H1 (cell line): ENCODE measurements around the gene SOCS6. TPM values are rescaled to one million over a fixed set of nuclear protein-coding genes. Genes with fewer than 3 reads are reported as not detected.
A peak's percentile ranks its signal among the peaks of the same experiment; 100 is the strongest.

Source experiments
- CTCF ChIA-PET: fragments of 300-600 bp; sonication (Branson Sonifier 250); formaldehyde crosslinking; loops from one replicate; lab custom pipeline; 2021; ENCODE audit not compliant: partially characterized antibody; lab: Charles Lee
- POLR2A ChIA-PET: fragments of 300-600 bp; sonication (Branson Sonifier 250); formaldehyde crosslinking; loops from one replicate; lab custom pipeline; 2021; ENCODE audit warnings: inconsistent platforms; ENCODE audit not compliant: partially characterized antibody; lab: Charles Lee
- DNase-seq, 2 experiments: peaks; one replicate each; pipeline versions ENCODE4 v3.0.0 to v3.0.0-alpha.2; 2010 to 2022; ENCODE audit warnings: low spot score in 2 of 2, low read depth in 1 of 2, mixed read lengths in 1 of 2
- FAIRE-seq: peaks from 2 replicates; lab custom pipeline; 2011; peaks lifted over from hg19 to GRCh38; lab: Jason Lieb, UNC
- H2AFZ ChIP-seq: 2 replicates; pipeline ENCODE4 v1.8.1; 2012; ENCODE audit warnings: low read length, inconsistent platforms
- H2AK5ac ChIP-seq: 2 replicates; pipeline ENCODE4 v1.6.1; 2013; ENCODE audit warnings: low read depth, low read length
- H2BK120ac ChIP-seq: replicated peaks from 2 replicates; pipeline ENCODE3; 2013; ENCODE audit warnings: low read depth, low read length, inconsistent platforms
- H2BK12ac ChIP-seq: 2 replicates; pipeline ENCODE4 v1.6.1; 2013; ENCODE audit warnings: low read depth, low read length
- H2BK15ac ChIP-seq: 2 replicates; pipeline ENCODE4 v1.6.1; 2013; ENCODE audit warnings: low read length
- H2BK20ac ChIP-seq: 2 replicates; pipeline ENCODE4 v1.6.1; 2013; ENCODE audit warnings: low read length
- H2BK5ac ChIP-seq: 2 replicates; pipeline ENCODE4 v1.6.1; 2013; ENCODE audit warnings: low read depth, low read length
- H3K14ac ChIP-seq: 2 replicates; pipeline ENCODE4 v1.6.1; 2013; ENCODE audit warnings: inconsistent platforms; ENCODE audit not compliant: insufficient read length
- H3K18ac ChIP-seq: 2 replicates; pipeline ENCODE4 v1.6.1; 2013; ENCODE audit warnings: low read length; ENCODE audit errors: extremely low read depth
- H3K23ac ChIP-seq: 2 replicates; pipeline ENCODE4 v1.6.1; 2013; ENCODE audit warnings: inconsistent platforms; ENCODE audit not compliant: insufficient read length
- H3K23me2 ChIP-seq: 2 replicates; pipeline ENCODE4 v1.6.1; 2013; ENCODE audit warnings: low read depth, low read length
- H3K27ac ChIP-seq: 2 replicates; pipeline ENCODE4 v1.6.1; 2011; ENCODE audit warnings: low read depth, low read length, inconsistent platforms
- H3K27me3 ChIP-seq, 4 experiments: replicated peaks in 1 of 4; 1 replicate in 1 of 4; 2 replicates in 3 of 4; pipeline versions ENCODE4 v1.6.1 to v1.8.1; 2011 to 2013; ENCODE audit warnings: low read length in 3 of 4, mild to moderate bottlenecking in 3 of 4, inconsistent platforms in 2 of 4, mixed read lengths in 2 of 4, moderate library complexity in 1 of 4; ENCODE audit not compliant: control insufficient read depth in 3 of 4, insufficient read depth in 3 of 4; ENCODE audit errors: extremely low read depth in 1 of 4
- H3K36me3 ChIP-seq, 4 experiments: 2 replicates each; pipeline versions ENCODE4 v1.6.1 to v1.8.1; 2011 to 2013; ENCODE audit warnings: mild to moderate bottlenecking in 4 of 4, low read length in 3 of 4, moderate library complexity in 2 of 4, control low read depth in 1 of 4, inconsistent platforms in 1 of 4; ENCODE audit not compliant: insufficient read depth in 4 of 4, control insufficient read depth in 2 of 4
- H3K4ac ChIP-seq: replicated peaks from 2 replicates; pipeline ENCODE3; 2013; ENCODE audit warnings: low read length, low read depth, mixed read lengths, inconsistent platforms; ENCODE audit not compliant: insufficient read length
- H3K4me1 ChIP-seq, 4 experiments: replicated peaks in 1 of 4; 1 replicate in 1 of 4; 2 replicates in 3 of 4; pipeline versions ENCODE4 v1.6.1 to v1.8.1; 2011 to 2013; ENCODE audit warnings: low read length in 3 of 4, inconsistent platforms in 2 of 4, mixed read lengths in 1 of 4; ENCODE audit not compliant: insufficient read depth in 4 of 4, control insufficient read depth in 3 of 4
- H3K4me2 ChIP-seq, 2 experiments: 2 replicates each; pipeline versions ENCODE4 v1.6.1 to v1.8.1; 2011 to 2013; ENCODE audit warnings: low read depth in 2 of 2, low read length in 2 of 2, control low read depth in 1 of 2, inconsistent platforms in 1 of 2, mild to moderate bottlenecking in 1 of 2; ENCODE audit not compliant: insufficient read depth in 1 of 2
- H3K4me3 ChIP-seq, 4 experiments: fragments of 200-600, 300-600 bp in 1 of 4; sonication (generic), shearing (Covaris generic), sonication (Bioruptor Twin) in 1 of 4; 2 replicates each; pipeline versions ENCODE4 v1.5.1 to v1.8.1; 2011 to 2016; ENCODE audit warnings: low read length in 4 of 4, low read depth in 3 of 4, control low read depth in 2 of 4, inconsistent platforms in 2 of 4, mild to moderate bottlenecking in 2 of 4, mixed read lengths in 1 of 4, moderate library complexity in 1 of 4; ENCODE audit not compliant: insufficient read depth in 2 of 4; ENCODE audit errors: extremely low read depth in 1 of 4
- H3K56ac ChIP-seq: replicated peaks from 2 replicates; pipeline ENCODE3; 2013; ENCODE audit warnings: low read depth, mild to moderate bottlenecking, mixed read lengths, low read length, inconsistent platforms; ENCODE audit not compliant: insufficient read length
- H3K79me1 ChIP-seq: 2 replicates; pipeline ENCODE4 v1.6.1; 2013; ENCODE audit warnings: low read depth, low read length, control low read depth
- H3K79me2 ChIP-seq, 2 experiments: 2 replicates each; pipeline versions ENCODE4 v1.6.1 to v1.8.1; 2012 to 2013; ENCODE audit warnings: low read length in 2 of 2, mild to moderate bottlenecking in 2 of 2, inconsistent platforms in 1 of 2; ENCODE audit not compliant: insufficient read depth in 2 of 2, control insufficient read depth in 1 of 2
- H3K9ac ChIP-seq, 4 experiments: replicated peaks in 1 of 4; 1 replicate in 1 of 4; 2 replicates in 3 of 4; pipeline versions ENCODE4 v1.6.1 to v1.8.1; 2011 to 2013; ENCODE audit warnings: low read depth in 3 of 4, low read length in 3 of 4, control low read depth in 2 of 4, mild to moderate bottlenecking in 2 of 4, moderate library complexity in 2 of 4, inconsistent platforms in 1 of 4; ENCODE audit errors: extremely low read depth in 1 of 4
- H3K9me3 ChIP-seq, 2 experiments: 2 replicates each; pipeline versions ENCODE4 v1.6.1 to v1.8.1; 2012 to 2013; ENCODE audit warnings: mild to moderate bottlenecking in 2 of 2, moderate library complexity in 2 of 2, control low read depth in 1 of 2, inconsistent platforms in 1 of 2, low read depth in 1 of 2, low read length in 1 of 2, mixed read lengths in 1 of 2; ENCODE audit not compliant: insufficient read depth in 2 of 2
- H4K20me1 ChIP-seq, 2 experiments: replicated peaks in 1 of 2; 2 replicates each; pipeline versions ENCODE3 to v1.8.1; 2011 to 2013; ENCODE audit warnings: inconsistent platforms in 2 of 2, low read length in 2 of 2, mild to moderate bottlenecking in 1 of 2; ENCODE audit not compliant: insufficient read depth in 2 of 2, control insufficient read depth in 1 of 2
- H4K5ac ChIP-seq: 2 replicates; pipeline ENCODE4 v1.6.1; 2013; ENCODE audit warnings: low read length, low read depth, mixed read lengths, inconsistent platforms; ENCODE audit not compliant: insufficient read length
- H4K8ac ChIP-seq: 2 replicates; pipeline ENCODE4 v1.8.0; 2013; ENCODE audit warnings: mild to moderate bottlenecking, moderate library complexity, low read length, inconsistent platforms; ENCODE audit not compliant: insufficient read depth; ENCODE audit errors: extremely low read depth
- H4K91ac ChIP-seq: replicated peaks from 2 replicates; pipeline ENCODE3; 2013; ENCODE audit warnings: low read length, mixed read lengths, inconsistent platforms; ENCODE audit not compliant: insufficient read length
- FOSL1 ChIP-seq: IDR thresholded peaks from 2 replicates; pipeline ENCODE4 v1.6.1; 2011; ENCODE audit warnings: mild to moderate bottlenecking, low read depth, low read length, moderate library complexity; ENCODE audit not compliant: insufficient read depth
- NANOG ChIP-seq: IDR thresholded peaks from 2 replicates; pipeline ENCODE4 v1.6.1; 2011; ENCODE audit warnings: low read length, low read depth, mild to moderate bottlenecking, inconsistent platforms; ENCODE audit not compliant: insufficient read depth, poor library complexity, severe bottlenecking
- WGBS, 2 experiments: shearing (Covaris generic) in 1 of 2; methylation state at CpG; one replicate each; pipeline versions ENCODE4 v1.1.6 to v1.1.7; 2013 to 2015; ENCODE audit warnings: low lambda C conversion rate in 2 of 2, mixed read lengths in 2 of 2, inconsistent platforms in 1 of 2, low coverage in 1 of 2, missing lambda C conversion rate in 1 of 2; ENCODE audit not compliant: insufficient replicate concordance in 2 of 2, insufficient coverage in 1 of 2, insufficient read length in 1 of 2; ENCODE audit errors: extremely low coverage in 1 of 2, missing lambda C conversion rate in 1 of 2; 5-methylcytosine and 5-hydroxymethylcytosine counted together
- polyA plus RNA-seq, 7 experiments: library from polyadenylated mRNA; depleted of rRNA in 3 of 7; stranded (reverse) in 5 of 7; unstranded in 2 of 7; fragments of >200 nt in 5 of 7; fragments of 200-250 nt in 2 of 7; gene quantifications; 1 replicate in 5 of 7; 2 replicates in 1 of 7; 4 replicates in 1 of 7; pipeline versions ENCODE4 v1.2.1 to v1.2.3, GENCODE V29; 2011 to 2013; ENCODE audit warnings: missing spikeins in 2 of 7, mixed read lengths in 2 of 7
- total RNA-seq: library from RNA; stranded (reverse); fragmentation: NEBNext Ultra II Directional; extraction: Animal tissue kit (Norgen Biotek cat#: 25700); gene quantifications from 2 replicates; pipeline ENCODE4 v1.2.1, GENCODE V29; 2021

The SOCS6 gene
- total and polyA plus RNA-seq, 2 of the 8 experiments (the other 6 are each of a cell fraction or from before 2014, with no cell fraction given): 9.1 to 22.9 TPM

DNA sequence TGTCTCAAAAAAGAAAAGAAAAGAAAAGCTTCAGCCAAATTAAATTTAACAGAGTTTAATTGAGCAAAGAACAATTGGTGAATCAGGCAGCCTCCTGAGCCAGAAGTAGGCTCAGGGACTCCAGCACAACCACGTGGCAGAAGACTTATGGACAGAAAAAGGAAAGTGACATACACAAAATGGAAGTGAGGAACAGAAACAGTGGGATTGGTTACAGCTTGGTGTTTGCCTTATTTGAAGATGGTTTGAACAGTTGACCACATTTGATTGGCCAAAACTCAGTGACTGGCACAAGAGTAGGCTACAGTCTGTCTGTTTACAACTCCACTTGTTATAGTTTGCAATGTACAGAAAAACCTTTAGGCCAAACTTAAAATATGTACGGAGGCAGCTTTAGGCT, 83.1 kb downstream of the SOCS6 start:
- Histone ChIP-seq H3K79me1 (no peaks in the 10 kb centered on the region), H3K79me2 (no peaks in the 10 kb centered on the region), H3K4me1 (peaks cover 0 to 3% (median 0%) of the 10 kb centered on the region in 4 experiments; a peak in 2 of 7 replicates), H3K56ac (no peak overlapping the region), H3K4me2 (no peak overlapping the region), H2BK15ac (no peak overlapping the region), H3K9me3 (no peaks in the 10 kb centered on the region), H3K23ac (no peak overlapping the region), H4K8ac (no peak overlapping the region), H2BK20ac (no peak overlapping the region), H3K27me3 (no peaks in the 10 kb centered on the region), H3K18ac (no peak overlapping the region), H2BK12ac (no peak overlapping the region), H3K36me3 (no peaks in the 10 kb centered on the region), H3K23me2 (no peaks in the 10 kb centered on the region), H4K91ac (no peak overlapping the region), H2BK5ac (no peak overlapping the region), H2BK120ac (no peak overlapping the region), H3K14ac (no peak overlapping the region), H4K5ac (no peak overlapping the region), H4K20me1 (no peaks in the 10 kb centered on the region), H2AFZ (peak overlapping the region; percentile 92; the same call in 1 of the 2 replicates), H2AK5ac (no peak overlapping the region), H3K4me3 (no peak overlapping the region), H3K4ac (no peak overlapping the region), H3K27ac (no peak overlapping the region), H3K9ac (no peak overlapping the region)
- ChIA-PET POLR2A (no interaction called here), CTCF (interaction anchor here (1.3 to 1.7 kb wide), 4 partner anchors 8 to 177 kb away, joined by 3 to 9 read pairs (median 4); no protein-coding TSS in a partner anchor)
- 83% methylated on average over 2 of the region's 2 CpGs; no CpG with 5 or more reads in 1 of the 2 experiments for WGBS, 2 experiments
- FAIRE-seq: no peak
- no peak for DNase-seq
- TF ChIP-seq FOSL1: no peak
- TF ChIP-seq NANOG: no peak
